HCT116 (cell line): ENCODE results near the gene GOLGA6L2. TPM values are rescaled to one million over a fixed set of nuclear protein-coding genes. Genes with fewer than 3 reads are reported as not detected.

ENCODE experiments used
- ATAC-seq: fragments of 200-7000 bp; cut with Tn5 transposase; 2 replicates; pipeline ENCODE4 v1.9.1; 2020; ENCODE audit warnings: mild to moderate bottlenecking, moderate library complexity
- BruUV-seq: library from RNA; stranded (reverse); fragments of 400-500 nt; replicated peaks from 2 replicates; lab custom pipeline; 2021; lab: Mats Ljungman, UMichigan
- CTCF ChIA-PET: fragments of 300-600 bp; sonication (Branson Sonifier 250); formaldehyde crosslinking; loops from one replicate; lab custom pipeline; 2021; ENCODE audit warnings: antibody characterized with exemption; lab: Charles Lee
- POLR2A ChIA-PET: fragments of 300-600, 350-600 bp; sonication (Branson Sonifier 250); formaldehyde crosslinking; loops from one replicate; lab custom pipeline; 2021; ENCODE audit warnings: antibody characterized with exemption; lab: Charles Lee
- RAD21 ChIA-PET, 2 experiments: fragments of 300-600 bp; sonication (Branson Sonifier 250); formaldehyde crosslinking; loops; one replicate each; lab custom pipeline; 2023; ENCODE audit warnings: low total read pairs in 2 of 2; ENCODE audit not compliant: uncharacterized antibody in 2 of 2, unreplicated experiment in 2 of 2, low non-redundant PET in 1 of 2; lab: Charles Lee
- DNase-seq: peaks from one replicate; pipeline ENCODE4 v3.0.0-alpha.2; 2010; ENCODE audit warnings: low read depth, low spot score
- H2AFZ ChIP-seq: fragments of 200-600 bp; shearing (Covaris generic), sonication (generic); 2 replicates; pipeline ENCODE4 v1.6.1; 2017; ENCODE audit warnings: low read depth, mixed run types, mixed read lengths, antibody characterized with exemption, low read length; ENCODE audit not compliant: poor library complexity, severe bottlenecking
- H3K27ac ChIP-seq: 2 replicates; pipeline ENCODE4 v1.5.1; 2012; ENCODE audit warnings: low read depth, low read length
- H3K27me3 ChIP-seq: fragments of 200-600 bp; sonication (generic); 2 replicates; pipeline ENCODE4 v1.6.1; 2016; ENCODE audit warnings: mixed run types, low read length, mixed read lengths; ENCODE audit not compliant: insufficient read depth
- H3K36me3 ChIP-seq, 2 experiments: fragments of 200-500 bp in 1 of 2; fragments of 200-600 bp in 1 of 2; sonication (Bioruptor generic) in 1 of 2; sonication (generic) in 1 of 2; 2 replicates each; pipeline versions ENCODE4 v1.5.1 to v1.6.1; 2014 to 2016; ENCODE audit warnings: low read length in 2 of 2, inconsistent platforms in 1 of 2, mixed read lengths in 1 of 2, mixed run types in 1 of 2; ENCODE audit not compliant: insufficient read depth in 2 of 2, control insufficient read depth in 1 of 2
- H3K4me1 ChIP-seq, 2 experiments: fragments of 200-600 bp in 1 of 2; sonication (generic) in 1 of 2; 2 replicates each; pipeline versions ENCODE4 v1.5.1 to v1.6.1; 2012 to 2017; ENCODE audit warnings: low read length in 2 of 2, inconsistent platforms in 1 of 2, mild to moderate bottlenecking in 1 of 2, mixed read lengths in 1 of 2, mixed run types in 1 of 2, moderate library complexity in 1 of 2; ENCODE audit not compliant: insufficient read depth in 2 of 2, control insufficient read depth in 1 of 2
- H3K4me2 ChIP-seq: fragments of 200-600 bp; sonication (generic); 2 replicates; pipeline ENCODE4 v1.6.1; 2017; ENCODE audit warnings: mixed run types, low read length, mixed read lengths
- H3K4me3 ChIP-seq, 2 experiments: fragments of 200-600 bp in 1 of 2; sonication (generic) in 1 of 2; replicated peaks in 1 of 2; 2 replicates each; pipeline ENCODE4 v1.5.1; 2011 to 2016; ENCODE audit warnings: low read length in 2 of 2, control low read depth in 1 of 2, low read depth in 1 of 2, mild to moderate bottlenecking in 1 of 2, mixed read lengths in 1 of 2, mixed run types in 1 of 2
- H3K79me2 ChIP-seq: fragments of 200-600 bp; sonication (generic); 2 replicates; pipeline ENCODE4 v1.6.1; 2017; ENCODE audit warnings: mild to moderate bottlenecking, mixed run types, low read length, moderate library complexity, mixed read lengths; ENCODE audit not compliant: insufficient read depth
- H3K9ac ChIP-seq: fragments of 200-600 bp; sonication (generic); 2 replicates; pipeline ENCODE4 v1.6.1; 2016; ENCODE audit warnings: low read length, mixed read lengths
- H3K9me2 ChIP-seq: fragments of 200-600 bp; sonication (generic), shearing (Covaris generic); 2 replicates; pipeline ENCODE4 v1.6.1; 2017; ENCODE audit warnings: mixed run types, mild to moderate bottlenecking, moderate library complexity; ENCODE audit not compliant: insufficient read depth
- H3K9me3 ChIP-seq, 2 experiments: fragments of 200-500 bp in 1 of 2; fragments of 200-600 bp in 1 of 2; sonication (Bioruptor generic) in 1 of 2; sonication (generic) in 1 of 2; 2 replicates each; pipeline ENCODE4 v1.6.1; 2014 to 2017; ENCODE audit warnings: low read length in 2 of 2, mixed read lengths in 2 of 2, inconsistent platforms in 1 of 2, low read depth in 1 of 2, mild to moderate bottlenecking in 1 of 2, mixed run types in 1 of 2, moderate library complexity in 1 of 2; ENCODE audit not compliant: control insufficient read depth in 1 of 2, insufficient read depth in 1 of 2
- H4K20me1 ChIP-seq: fragments of 200-600 bp; sonication (generic), shearing (Covaris generic); 2 replicates; pipeline ENCODE4 v1.6.1; 2017; ENCODE audit warnings: mixed run types, mild to moderate bottlenecking, moderate library complexity; ENCODE audit not compliant: insufficient read depth
- EZH2 ChIP-seq: fragments of 200-600 bp; sonication (generic); IDR thresholded peaks from 2 replicates; pipeline ENCODE4 v1.6.1; 2017; ENCODE audit warnings: antibody characterized with exemption, mixed run types
- FOSL1 ChIP-seq: IDR thresholded peaks from 2 replicates; pipeline ENCODE4 v1.6.1; 2012; ENCODE audit warnings: low read depth
- JUND ChIP-seq: IDR thresholded peaks from 2 replicates; pipeline ENCODE4 v1.6.1; 2012
- RAD21 ChIP-seq: IDR thresholded peaks from 2 replicates; pipeline ENCODE4 v1.6.1; 2012; ENCODE audit warnings: low read depth, mild to moderate bottlenecking
- SIN3A ChIP-seq: IDR thresholded peaks from 2 replicates; pipeline ENCODE4 v1.6.1; 2012; ENCODE audit warnings: low read depth
- YY1 ChIP-seq: IDR thresholded peaks from 2 replicates; pipeline ENCODE4 v1.6.1; 2011; ENCODE audit warnings: low read length, low read depth, moderate library complexity, mild to moderate bottlenecking; ENCODE audit not compliant: insufficient replicate concordance; ENCODE audit errors: extremely low read depth
- ZFX ChIP-seq: fragments of 450-650 bp; IDR thresholded peaks from 2 replicates; pipeline ENCODE4 v1.6.1; 2017
- intact Hi-C: fragments of 100-400 bp; cut with micrococcal nuclease; formaldehyde crosslinking; loops from 2 replicates; pipeline ENCODE4 v1.10.0; 2022
- total RNA-seq: library from RNA; stranded (reverse); gene quantifications from one replicate; pipeline ENCODE4 v1.2.1, GENCODE V29; 2021; ENCODE audit not compliant: unreplicated experiment
- TF ChIP-seq, protein P1 (sequence below): IDR thresholded peaks from 2 replicates; pipeline ENCODE4 v1.6.1; 2011; ENCODE audit warnings: mild to moderate bottlenecking, low read length, moderate library complexity; ENCODE audit not compliant: insufficient replicate concordance; ENCODE audit errors: extremely low read depth
- TF ChIP-seq, protein P2 (sequence below): IDR thresholded peaks from 2 replicates; pipeline ENCODE4 v1.6.1; 2012
- TF ChIP-seq, protein P3 (sequence below): IDR thresholded peaks from 2 replicates; pipeline ENCODE4 v1.6.1; 2012; ENCODE audit warnings: low read depth
- TF ChIP-seq, protein P4 (sequence below), 3 experiments: fragments of 200-600 bp in 1 of 3; sonication (generic) in 1 of 3; IDR thresholded peaks in 2 of 3; conservative IDR thresholded peaks in 1 of 3; 2 replicates each; pipeline ENCODE4 v1.5.1; 2012 to 2017; ENCODE audit warnings: low read depth in 2 of 3, low read length in 2 of 3, antibody characterized with exemption in 1 of 3, borderline replicate concordance in 1 of 3, control low read depth in 1 of 3, mild to moderate bottlenecking in 1 of 3, mixed read lengths in 1 of 3, mixed run types in 1 of 3, moderate library complexity in 1 of 3; ENCODE audit not compliant: insufficient read depth in 1 of 3

GOLGA6L2 gene
- total RNA-seq, 1 experiment from 2014 or later, result not detected

DNA sequence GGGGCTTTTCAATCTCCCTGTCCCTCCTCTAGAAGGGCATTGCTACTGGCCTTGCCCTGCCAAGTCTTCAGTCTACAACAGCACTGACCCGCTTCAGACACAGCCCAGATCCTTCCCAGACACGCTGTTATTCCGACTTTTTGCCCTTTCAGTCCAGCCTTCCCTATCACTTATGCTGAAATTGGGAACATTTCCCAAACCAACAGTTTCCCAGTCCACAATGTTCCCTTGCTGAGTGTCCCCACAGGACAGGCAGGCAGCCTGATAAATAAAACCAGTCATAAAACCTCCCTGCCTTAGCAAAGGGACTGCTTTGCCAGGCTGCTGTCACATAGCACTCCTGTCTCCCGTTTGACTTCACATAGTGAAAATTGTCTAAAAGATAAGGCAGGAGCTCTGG lies 43.5 kb downstream of the GOLGA6L2 start:
- Histone ChIP-seq H3K79me2 (no peaks in the 10 kb centered on the region), H3K4me3 (no peak overlapping the region), H3K9ac (no peak overlapping the region), H3K36me3 (no peaks in the 10 kb centered on the region), H3K27ac (no peak overlapping the region), H3K4me2 (no peak overlapping the region), H3K9me3 (0 out of 4 replicates have a peak, but pooled peaks cover 0 to 4% of the 10 kb centered on the region in 2 experiments), H3K4me1 (no peaks in the 10 kb centered on the region), H3K9me2 (no peaks in the 10 kb centered on the region), H4K20me1 (no peaks in the 10 kb centered on the region), H2AFZ (no peak overlapping the region)
- RAD21 ChIA-PET, result no interaction called here
- intact Hi-C loops, result no loop called here
- CTCF ChIA-PET, result no interaction called here
- POLR2A ChIA-PET, result no interaction called here
- no peak for ATAC-seq
- no peak for DNase-seq
- TF ChIP-seq, protein P1, sequence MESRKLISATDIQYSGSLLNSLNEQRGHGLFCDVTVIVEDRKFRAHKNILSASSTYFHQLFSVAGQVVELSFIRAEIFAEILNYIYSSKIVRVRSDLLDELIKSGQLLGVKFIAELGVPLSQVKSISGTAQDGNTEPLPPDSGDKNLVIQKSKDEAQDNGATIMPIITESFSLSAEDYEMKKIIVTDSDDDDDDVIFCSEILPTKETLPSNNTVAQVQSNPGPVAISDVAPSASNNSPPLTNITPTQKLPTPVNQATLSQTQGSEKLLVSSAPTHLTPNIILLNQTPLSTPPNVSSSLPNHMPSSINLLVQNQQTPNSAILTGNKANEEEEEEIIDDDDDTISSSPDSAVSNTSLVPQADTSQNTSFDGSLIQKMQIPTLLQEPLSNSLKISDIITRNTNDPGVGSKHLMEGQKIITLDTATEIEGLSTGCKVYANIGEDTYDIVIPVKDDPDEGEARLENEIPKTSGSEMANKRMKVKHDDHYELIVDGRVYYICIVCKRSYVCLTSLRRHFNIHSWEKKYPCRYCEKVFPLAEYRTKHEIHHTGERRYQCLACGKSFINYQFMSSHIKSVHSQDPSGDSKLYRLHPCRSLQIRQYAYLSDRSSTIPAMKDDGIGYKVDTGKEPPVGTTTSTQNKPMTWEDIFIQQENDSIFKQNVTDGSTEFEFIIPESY, result no peak
- TF ChIP-seq, protein P2, sequence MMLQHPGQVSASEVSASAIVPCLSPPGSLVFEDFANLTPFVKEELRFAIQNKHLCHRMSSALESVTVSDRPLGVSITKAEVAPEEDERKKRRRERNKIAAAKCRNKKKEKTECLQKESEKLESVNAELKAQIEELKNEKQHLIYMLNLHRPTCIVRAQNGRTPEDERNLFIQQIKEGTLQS, result no peak
- TF ChIP-seq SIN3A, result no peak
- TF ChIP-seq, protein P3, sequence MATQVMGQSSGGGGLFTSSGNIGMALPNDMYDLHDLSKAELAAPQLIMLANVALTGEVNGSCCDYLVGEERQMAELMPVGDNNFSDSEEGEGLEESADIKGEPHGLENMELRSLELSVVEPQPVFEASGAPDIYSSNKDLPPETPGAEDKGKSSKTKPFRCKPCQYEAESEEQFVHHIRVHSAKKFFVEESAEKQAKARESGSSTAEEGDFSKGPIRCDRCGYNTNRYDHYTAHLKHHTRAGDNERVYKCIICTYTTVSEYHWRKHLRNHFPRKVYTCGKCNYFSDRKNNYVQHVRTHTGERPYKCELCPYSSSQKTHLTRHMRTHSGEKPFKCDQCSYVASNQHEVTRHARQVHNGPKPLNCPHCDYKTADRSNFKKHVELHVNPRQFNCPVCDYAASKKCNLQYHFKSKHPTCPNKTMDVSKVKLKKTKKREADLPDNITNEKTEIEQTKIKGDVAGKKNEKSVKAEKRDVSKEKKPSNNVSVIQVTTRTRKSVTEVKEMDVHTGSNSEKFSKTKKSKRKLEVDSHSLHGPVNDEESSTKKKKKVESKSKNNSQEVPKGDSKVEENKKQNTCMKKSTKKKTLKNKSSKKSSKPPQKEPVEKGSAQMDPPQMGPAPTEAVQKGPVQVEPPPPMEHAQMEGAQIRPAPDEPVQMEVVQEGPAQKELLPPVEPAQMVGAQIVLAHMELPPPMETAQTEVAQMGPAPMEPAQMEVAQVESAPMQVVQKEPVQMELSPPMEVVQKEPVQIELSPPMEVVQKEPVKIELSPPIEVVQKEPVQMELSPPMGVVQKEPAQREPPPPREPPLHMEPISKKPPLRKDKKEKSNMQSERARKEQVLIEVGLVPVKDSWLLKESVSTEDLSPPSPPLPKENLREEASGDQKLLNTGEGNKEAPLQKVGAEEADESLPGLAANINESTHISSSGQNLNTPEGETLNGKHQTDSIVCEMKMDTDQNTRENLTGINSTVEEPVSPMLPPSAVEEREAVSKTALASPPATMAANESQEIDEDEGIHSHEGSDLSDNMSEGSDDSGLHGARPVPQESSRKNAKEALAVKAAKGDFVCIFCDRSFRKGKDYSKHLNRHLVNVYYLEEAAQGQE, result no peak
- TF ChIP-seq YY1, result no peak
- no peak for TF ChIP-seq EZH2
- no peak for TF ChIP-seq JUND
- no peak for TF ChIP-seq RAD21
- TF ChIP-seq ZFX, result no peak
- TF ChIP-seq, protein P4, sequence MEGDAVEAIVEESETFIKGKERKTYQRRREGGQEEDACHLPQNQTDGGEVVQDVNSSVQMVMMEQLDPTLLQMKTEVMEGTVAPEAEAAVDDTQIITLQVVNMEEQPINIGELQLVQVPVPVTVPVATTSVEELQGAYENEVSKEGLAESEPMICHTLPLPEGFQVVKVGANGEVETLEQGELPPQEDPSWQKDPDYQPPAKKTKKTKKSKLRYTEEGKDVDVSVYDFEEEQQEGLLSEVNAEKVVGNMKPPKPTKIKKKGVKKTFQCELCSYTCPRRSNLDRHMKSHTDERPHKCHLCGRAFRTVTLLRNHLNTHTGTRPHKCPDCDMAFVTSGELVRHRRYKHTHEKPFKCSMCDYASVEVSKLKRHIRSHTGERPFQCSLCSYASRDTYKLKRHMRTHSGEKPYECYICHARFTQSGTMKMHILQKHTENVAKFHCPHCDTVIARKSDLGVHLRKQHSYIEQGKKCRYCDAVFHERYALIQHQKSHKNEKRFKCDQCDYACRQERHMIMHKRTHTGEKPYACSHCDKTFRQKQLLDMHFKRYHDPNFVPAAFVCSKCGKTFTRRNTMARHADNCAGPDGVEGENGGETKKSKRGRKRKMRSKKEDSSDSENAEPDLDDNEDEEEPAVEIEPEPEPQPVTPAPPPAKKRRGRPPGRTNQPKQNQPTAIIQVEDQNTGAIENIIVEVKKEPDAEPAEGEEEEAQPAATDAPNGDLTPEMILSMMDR (IDR thresholded peaks at IDR 0.05 in 2 of 3, conservative IDR thresholded peaks at IDR 0.05 in 1 of 3; ENCODE audit: borderline replicate concordance in 1 of 3, insufficient read depth in 1 of 3, low read depth in 2 of 3, low read length in 2 of 3), result no peak
- no peak for TF ChIP-seq FOSL1
- TF ChIP-seq, all 23 proteins: peak for 0
- no TSS peak for BruUV-seq
- 0 out of 2 replicates have a peak, but pooled peaks cover 4% of the 10 kb centered on the region for H3K27me3 ChIP-seq
